ENCODE data around the gene HTT. TPM values are rescaled to one million over a fixed set of nuclear protein-coding genes. Genes with fewer than 3 reads are reported as not detected.

HTT gene
- total RNA-seq, 1 donor from 2014 or later = 32.5 TPM

DNA sequence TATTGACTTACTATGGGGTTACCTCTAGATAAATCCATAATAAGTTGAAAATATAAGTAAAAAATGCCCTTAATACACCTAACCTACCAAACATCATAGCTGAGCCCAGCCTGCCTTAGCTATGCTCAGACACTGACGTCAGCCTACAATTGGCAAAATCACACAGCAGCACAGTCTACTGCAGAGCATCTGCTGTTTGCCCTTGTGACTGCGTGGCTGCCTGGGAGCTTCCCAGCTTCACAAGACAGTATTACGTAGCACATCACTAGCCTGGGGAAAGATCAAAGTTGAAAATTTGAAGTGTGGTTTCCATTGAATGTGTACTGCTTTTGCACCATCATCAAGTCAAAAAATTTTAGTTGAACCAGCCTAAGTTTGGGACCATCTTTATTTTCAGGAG, 8.9 kb upstream of the HTT start:
- no peak overlapping the region for H3K4me3 ChIP-seq (ENCODE audit: low read depth, low read length)
- TF ChIP-seq, protein P1, sequence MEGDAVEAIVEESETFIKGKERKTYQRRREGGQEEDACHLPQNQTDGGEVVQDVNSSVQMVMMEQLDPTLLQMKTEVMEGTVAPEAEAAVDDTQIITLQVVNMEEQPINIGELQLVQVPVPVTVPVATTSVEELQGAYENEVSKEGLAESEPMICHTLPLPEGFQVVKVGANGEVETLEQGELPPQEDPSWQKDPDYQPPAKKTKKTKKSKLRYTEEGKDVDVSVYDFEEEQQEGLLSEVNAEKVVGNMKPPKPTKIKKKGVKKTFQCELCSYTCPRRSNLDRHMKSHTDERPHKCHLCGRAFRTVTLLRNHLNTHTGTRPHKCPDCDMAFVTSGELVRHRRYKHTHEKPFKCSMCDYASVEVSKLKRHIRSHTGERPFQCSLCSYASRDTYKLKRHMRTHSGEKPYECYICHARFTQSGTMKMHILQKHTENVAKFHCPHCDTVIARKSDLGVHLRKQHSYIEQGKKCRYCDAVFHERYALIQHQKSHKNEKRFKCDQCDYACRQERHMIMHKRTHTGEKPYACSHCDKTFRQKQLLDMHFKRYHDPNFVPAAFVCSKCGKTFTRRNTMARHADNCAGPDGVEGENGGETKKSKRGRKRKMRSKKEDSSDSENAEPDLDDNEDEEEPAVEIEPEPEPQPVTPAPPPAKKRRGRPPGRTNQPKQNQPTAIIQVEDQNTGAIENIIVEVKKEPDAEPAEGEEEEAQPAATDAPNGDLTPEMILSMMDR (conservative IDR thresholded peaks at IDR 0.05; ENCODE audit: low read depth, low read length) = no peak
- DNase-seq (ENCODE audit: low read depth) = no peak

DNA sequence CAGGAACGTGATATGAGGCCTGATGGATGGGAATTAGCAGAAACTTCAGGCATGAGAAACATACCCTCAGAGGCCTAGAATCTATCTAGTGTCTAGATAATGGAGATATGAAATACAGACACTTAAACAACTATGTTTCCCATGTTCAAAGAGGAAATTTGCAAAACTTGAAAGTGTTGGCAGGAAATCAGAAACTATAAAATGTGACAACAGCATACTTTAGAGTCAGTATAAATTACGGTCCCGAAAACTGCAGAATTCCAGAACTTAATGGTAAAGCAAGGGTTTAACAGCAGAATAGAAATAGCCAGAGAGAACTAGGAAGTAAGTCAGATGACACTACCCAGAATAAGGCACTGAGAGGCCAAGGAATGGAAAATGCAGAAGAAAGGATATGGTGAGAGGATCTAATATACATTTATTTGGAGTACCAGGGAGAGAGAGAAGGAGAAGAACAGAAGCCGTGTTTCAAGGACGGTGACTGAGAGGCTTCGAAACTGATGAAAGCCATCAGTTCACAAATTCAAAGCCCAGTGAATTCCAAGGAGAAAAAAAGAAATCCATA, 7.6 kb upstream of the HTT start:
- TF ChIP-seq, protein P1 (conservative IDR thresholded peaks at IDR 0.05; ENCODE audit: low read depth, low read length) = no peak
- no peak overlapping the region for H3K4me3 ChIP-seq (ENCODE audit: low read depth, low read length)
- no peak for DNase-seq (ENCODE audit: low read depth)

DNA sequence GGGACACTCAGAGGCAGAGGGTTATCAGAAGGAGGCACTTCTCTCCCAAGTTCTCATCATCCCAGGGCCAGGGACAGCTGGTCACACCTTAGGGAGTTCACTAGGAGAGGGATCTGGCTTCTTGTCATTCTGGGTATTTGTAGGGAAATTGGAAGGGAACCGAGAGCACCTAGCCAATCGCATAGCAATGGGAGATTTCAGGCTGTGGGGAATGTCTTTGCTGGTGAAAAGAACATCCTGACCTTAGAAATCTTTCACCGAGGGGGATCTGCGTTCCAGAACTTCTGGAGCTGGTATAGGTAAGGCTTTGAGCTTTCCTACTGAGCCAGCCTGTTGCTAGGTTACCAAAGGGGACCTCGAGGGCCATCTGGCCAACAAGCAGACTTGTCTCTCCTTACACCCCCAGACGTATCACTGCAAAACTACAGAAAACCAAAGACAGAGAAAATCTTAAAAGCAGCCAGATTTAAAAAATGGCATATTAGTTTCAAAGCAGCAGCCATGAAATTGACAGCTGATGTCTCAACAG, 6.9 kb upstream of the HTT start:
- H3K4me3 ChIP-seq (ENCODE audit: low read depth, low read length) = no peak overlapping the region
- DNase-seq (ENCODE audit: low read depth) = no peak
- TF ChIP-seq, protein P1 (conservative IDR thresholded peaks at IDR 0.05; ENCODE audit: low read depth, low read length) = no peak

DNA sequence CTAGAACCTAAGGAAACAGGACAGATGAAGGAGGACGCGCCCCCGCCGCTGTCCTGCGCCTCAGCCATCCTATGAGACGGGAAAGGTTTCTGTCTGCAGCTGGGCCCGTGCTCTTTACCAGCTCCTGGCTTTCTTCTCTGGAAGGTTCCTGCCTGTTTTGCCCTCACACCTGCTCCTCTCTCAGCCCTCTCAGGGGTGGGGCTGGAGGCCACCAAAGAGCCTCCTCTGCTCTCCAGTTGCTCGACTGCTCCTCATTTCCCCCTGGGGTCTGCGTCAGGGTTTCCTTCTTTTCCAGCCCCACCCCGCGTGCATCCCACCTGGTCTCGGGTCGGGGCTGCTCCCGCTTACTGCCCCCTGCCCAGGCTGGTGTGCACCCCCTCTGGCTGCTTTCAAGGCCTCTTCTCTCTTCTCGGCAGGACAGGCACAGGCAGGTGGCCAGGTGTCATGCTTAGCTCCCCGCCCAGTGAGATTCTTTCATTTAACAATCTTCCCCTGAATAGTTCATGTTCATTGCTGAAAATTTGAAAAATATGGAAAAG, 4.8 kb upstream of the HTT start:
- no peak for DNase-seq (ENCODE audit: low read depth)
- H3K4me3 ChIP-seq (ENCODE audit: low read depth, low read length) = no peak overlapping the region
- TF ChIP-seq, protein P1 (conservative IDR thresholded peaks at IDR 0.05; ENCODE audit: low read depth, low read length) = no peak

- no peak overlapping the region for H3K4me3 ChIP-seq (ENCODE audit: low read depth, low read length)
- no peak for DNase-seq (ENCODE audit: low read depth)
Observed at GRCh38 chr4:3070709-3071500, 3.6 kb upstream of the HTT start.

GRCh38 chr4:3071811-3072210, 2.7 kb upstream of the HTT start:
- TF ChIP-seq, protein P1 (conservative IDR thresholded peaks at IDR 0.05; ENCODE audit: low read depth, low read length) = no peak

More at GRCh38 chr4:3070709-3071500, 3.6 kb upstream of the HTT start:
- TF ChIP-seq, protein P1 (conservative IDR thresholded peaks at IDR 0.05; ENCODE audit: low read depth, low read length) = no peak

More at GRCh38 chr4:3071811-3072210, 2.7 kb upstream of the HTT start:
- no peak overlapping the region for H3K4me3 ChIP-seq (ENCODE audit: low read depth, low read length)
- no peak for DNase-seq (ENCODE audit: low read depth)

All from epithelial cell of proximal tubule (primary cell).